ENCODE data around the gene NUDCD2.

DNA sequence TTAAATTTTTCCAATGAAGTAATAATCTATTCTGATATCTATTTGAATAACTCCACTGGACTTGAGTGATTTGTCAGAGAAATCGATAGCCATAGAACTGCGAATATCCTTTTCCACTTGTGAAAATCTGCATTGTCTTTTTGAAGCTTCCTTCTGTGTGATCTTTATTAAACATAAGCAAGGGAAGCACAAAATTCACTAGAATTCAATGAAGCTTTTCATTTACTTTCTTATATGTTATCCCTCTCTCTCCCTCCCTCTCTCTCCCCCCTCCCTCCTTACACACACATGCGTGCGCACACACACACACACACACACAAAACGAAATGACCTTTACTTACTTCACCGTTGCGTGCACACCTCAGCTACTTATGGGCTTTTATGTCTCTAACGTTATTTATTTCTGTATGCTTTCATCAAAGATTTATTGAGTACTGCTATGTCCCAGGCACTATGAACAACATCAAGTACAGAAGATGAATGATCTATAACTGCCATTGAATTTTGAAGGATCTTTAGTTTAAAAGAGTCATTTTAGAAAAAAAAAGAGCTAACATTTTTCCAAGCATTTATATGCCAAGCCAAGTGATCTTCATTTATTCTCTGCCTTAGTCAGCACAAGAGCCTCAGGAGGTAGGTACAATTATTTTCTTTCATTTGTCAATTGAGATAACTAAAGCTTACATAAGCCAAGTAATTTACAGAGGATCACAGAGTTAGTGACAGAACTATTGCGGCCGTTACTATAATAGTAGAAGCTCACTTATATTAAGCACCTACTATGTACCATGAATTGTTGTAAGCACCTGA is 55.3 kb downstream of the NUDCD2 start:
- TF ChIP-seq, protein P1, sequence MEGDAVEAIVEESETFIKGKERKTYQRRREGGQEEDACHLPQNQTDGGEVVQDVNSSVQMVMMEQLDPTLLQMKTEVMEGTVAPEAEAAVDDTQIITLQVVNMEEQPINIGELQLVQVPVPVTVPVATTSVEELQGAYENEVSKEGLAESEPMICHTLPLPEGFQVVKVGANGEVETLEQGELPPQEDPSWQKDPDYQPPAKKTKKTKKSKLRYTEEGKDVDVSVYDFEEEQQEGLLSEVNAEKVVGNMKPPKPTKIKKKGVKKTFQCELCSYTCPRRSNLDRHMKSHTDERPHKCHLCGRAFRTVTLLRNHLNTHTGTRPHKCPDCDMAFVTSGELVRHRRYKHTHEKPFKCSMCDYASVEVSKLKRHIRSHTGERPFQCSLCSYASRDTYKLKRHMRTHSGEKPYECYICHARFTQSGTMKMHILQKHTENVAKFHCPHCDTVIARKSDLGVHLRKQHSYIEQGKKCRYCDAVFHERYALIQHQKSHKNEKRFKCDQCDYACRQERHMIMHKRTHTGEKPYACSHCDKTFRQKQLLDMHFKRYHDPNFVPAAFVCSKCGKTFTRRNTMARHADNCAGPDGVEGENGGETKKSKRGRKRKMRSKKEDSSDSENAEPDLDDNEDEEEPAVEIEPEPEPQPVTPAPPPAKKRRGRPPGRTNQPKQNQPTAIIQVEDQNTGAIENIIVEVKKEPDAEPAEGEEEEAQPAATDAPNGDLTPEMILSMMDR (IDR thresholded peaks at IDR 0.05; ENCODE audit: extremely low read depth in 1 of 2, insufficient read depth in 1 of 2, low read depth in 1 of 2, low read length in 2 of 2), result no peak
- no peak for TF ChIP-seq FOS (IDR thresholded peaks at IDR 0.05; ENCODE audit: borderline replicate concordance, insufficient read depth, low read length)
- no peak for TF ChIP-seq EZH2 (IDR thresholded peaks at IDR 0.05; ENCODE audit: borderline replicate concordance, low read depth, low read length, severe bottlenecking)
- TF ChIP-seq POLR2A (IDR thresholded peaks at IDR 0.05; ENCODE audit: low read depth, low read length), result no peak
- TF ChIP-seq JUN (IDR thresholded peaks at IDR 0.05; ENCODE audit: borderline replicate concordance, insufficient read depth, insufficient read length, low read depth), result no peak

Measured in endothelial cell of umbilical vein (primary cell).